Amygdala (tissue), 56 donors: ENCODE measurements around the gene MCM9.
A peak's percentile ranks its signal among the peaks of the same experiment; 100 is the strongest.

Experiments
- DNase-seq, 56 donors: peaks; one replicate each; lab custom pipeline; 2025; lab: John Stamatoyannopoulos, UW

MCM9 gene

GRCh38 chr6:118934461-118935330 lies at the start of gene MCM9:
Gene MCM9, minus strand, starts transcription at chr6:118935159. Its CDS starts 3,436 bp downstream, at chr6:118931723.
- peak in 55 of 56 donors; percentile 22 to 89 (median 73) for DNase-seq

- no peak for DNase-seq
Observed at GRCh38 chr6:118984342-118984741, 49.4 kb upstream of the MCM9 start.

- DNase-seq = no peak
Observed at GRCh38 chr6:118982575-118982911, 47.6 kb upstream of the MCM9 start.

- no peak for DNase-seq
Observed at GRCh38 chr6:118981884-118982574, 47.1 kb upstream of the MCM9 start.

GRCh38 chr6:118980063-118980462 lies 45.1 kb upstream of the MCM9 start:
- no peak for DNase-seq

- DNase-seq = no peak
Observed at GRCh38 chr6:118974790-118975189, 39.8 kb upstream of the MCM9 start.

GRCh38 chr6:118971682-118972081 lies 36.7 kb upstream of the MCM9 start:
- no peak for DNase-seq

- no peak for DNase-seq
Observed at GRCh38 chr6:118970866-118971265, 35.9 kb upstream of the MCM9 start.

- no peak for DNase-seq
Observed at GRCh38 chr6:118968416-118968815, 33.5 kb upstream of the MCM9 start.

GRCh38 chr6:118967239-118967638 lies 32.3 kb upstream of the MCM9 start:
- DNase-seq = no peak

GRCh38 chr6:118965843-118966370 lies 30.9 kb upstream of the MCM9 start:
- no peak for DNase-seq

GRCh38 chr6:118965371-118965770 lies 30.4 kb upstream of the MCM9 start:
- DNase-seq = no peak

- no peak for DNase-seq
Observed at GRCh38 chr6:118963003-118963402, 28.0 kb upstream of the MCM9 start.

GRCh38 chr6:118959903-118960302 lies 24.9 kb upstream of the MCM9 start:
- DNase-seq = no peak

- DNase-seq = no peak
Observed at GRCh38 chr6:118953391-118953790, 18.4 kb upstream of the MCM9 start.

- no peak for DNase-seq
Observed at GRCh38 chr6:118952683-118953082, 17.7 kb upstream of the MCM9 start.

GRCh38 chr6:118945217-118945616 lies 10.3 kb upstream of the MCM9 start:
- no peak for DNase-seq

GRCh38 chr6:118940770-118941169 lies 5.8 kb upstream of the MCM9 start:
- no peak for DNase-seq

GRCh38 chr6:118939683-118940082 lies 4.7 kb upstream of the MCM9 start:
- DNase-seq = peak in 21 of 56 donors; percentile 1 to 56 (median 10)

GRCh38 chr6:118935978-118936703 lies 1.2 kb upstream of the MCM9 start:
- DNase-seq = no peak

- no peak for DNase-seq
Observed at GRCh38 chr6:118935331-118935668, 341 bp upstream of the MCM9 start.
